Activated T-helper 1 cell treated with anti-CD3 and anti-CD28 coated beads, Interleukin-12 subunit alpha, Interleukin-12 subunit beta, Interleukin-2, Interleukin-4 antibody, amounts not matched to agents 30 ng/mL and 10 ng/mL and 1 ng/mL, durations not matched to agents 14 hours and 24 hours and 36 hours (primary cell): ENCODE measurements around the gene RINL. TPM values are rescaled to one million over a fixed set of nuclear protein-coding genes. Genes with fewer than 3 reads are reported as not detected.
"Not testable (repeated sequence)": the region's sequence is repeated elsewhere in the genome, so short reads cannot be mapped to it uniquely, and the experiment has no call there.

Source experiments
- DNase-seq: peaks from one replicate; pipeline ENCODE4 v3.0.0; 2021; ENCODE audit warnings: low spot score
- H3K27ac Mint-ChIP-seq: one replicate; pipeline ENCODE4 v1.8.0; 2021; ENCODE audit warnings: mild to moderate bottlenecking, mixed read lengths
- H3K27me3 Mint-ChIP-seq: one replicate; pipeline ENCODE4 v1.8.0; 2022; ENCODE audit warnings: mild to moderate bottlenecking, moderate library complexity, mixed read lengths; ENCODE audit not compliant: insufficient read depth
- H3K36me3 Mint-ChIP-seq: one replicate; pipeline ENCODE4 v1.8.0; 2021; ENCODE audit warnings: low read depth, mixed read lengths
- H3K4me1 Mint-ChIP-seq: one replicate; pipeline ENCODE4 v1.8.0; 2021; ENCODE audit warnings: low read depth, mixed read lengths
- H3K4me3 Mint-ChIP-seq: one replicate; pipeline ENCODE4 v1.8.0; 2021; ENCODE audit warnings: mild to moderate bottlenecking, moderate library complexity, mixed read lengths
- H3K9me3 Mint-ChIP-seq: one replicate; pipeline ENCODE4 v1.8.0; 2021; ENCODE audit warnings: mixed read lengths
- intact Hi-C: fragments of 100-400 bp; cut with micrococcal nuclease; formaldehyde crosslinking; loops from one replicate; pipeline ENCODE4 v1.15.1; 2024
- total RNA-seq: library from RNA; stranded (reverse); gene quantifications from 2 replicates; pipeline ENCODE4 v1.2.3, GENCODE V29; 2022

The RINL gene
- total RNA-seq, 1 donor from 2014 or later: 73.1 TPM

DNA sequence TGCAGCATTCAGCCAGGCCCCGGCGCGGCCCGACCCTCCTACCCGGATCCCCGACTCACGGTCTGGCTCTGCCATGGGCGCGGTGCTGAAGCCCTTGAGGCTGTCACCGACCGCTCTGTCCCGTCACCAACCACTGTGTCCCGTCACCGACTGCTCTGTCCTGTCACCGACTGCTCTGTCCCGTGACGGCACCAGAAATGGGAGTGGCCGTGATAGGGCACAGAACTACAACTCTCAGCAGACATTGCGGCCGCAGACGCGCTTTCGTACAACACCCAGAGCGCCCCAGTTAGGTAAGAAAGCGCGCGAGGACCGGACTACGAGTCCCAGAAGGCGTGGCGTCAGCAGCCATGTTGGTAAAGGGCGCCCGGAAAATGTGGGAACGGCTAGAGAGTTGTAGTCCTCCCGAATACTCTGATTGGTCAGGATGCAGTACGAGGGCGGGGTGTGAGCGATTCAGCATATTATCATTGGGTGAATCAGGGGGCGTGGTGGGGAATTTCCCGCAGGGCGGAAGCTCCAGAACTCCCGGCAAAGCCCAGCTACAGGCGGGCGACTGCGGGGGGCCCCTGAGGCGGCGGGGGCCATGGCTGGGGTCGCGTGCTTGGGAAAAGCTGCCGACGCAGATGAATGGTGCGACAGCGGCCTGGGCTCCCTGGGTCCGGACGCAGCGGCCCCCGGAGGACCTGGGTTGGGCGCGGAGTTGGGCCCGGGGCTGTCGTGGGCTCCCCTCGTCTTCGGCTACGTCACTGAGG, 21.5 kb upstream of the RINL start, which contains the start of the genes NFKBIB and SIRT2:
Gene NFKBIB (plus strand): TSS at position 523 of the 755 bp plus-strand sequence. CDS start 64 bp downstream, at position 587.
Gene SIRT2 (minus strand): TSS at position 172 of the 755 bp plus-strand sequence. CDS start 97 bp downstream, at position 75.
- Mint-ChIP-seq H3K27me3 (no peaks in the 10 kb centered on the region), H3K4me3 (peak within 1 kb of the TSS; percentile 93), H3K4me1 (peaks cover 42% of the 10 kb centered on the region), H3K36me3 (peaks cover 15% of the 10 kb centered on the region), H3K9me3 (no peaks in the 10 kb centered on the region), H3K27ac (peak within 1 kb of the TSS; percentile 94)
- DNase-seq: peak; percentile 100
- intact Hi-C loops: loop anchor here (1.0 kb wide), 8 partner anchors 21 to 564 kb away; partner anchors contain the start of genes ACTN4, CATSPERG, ECH1 and EIF3K

DNA sequence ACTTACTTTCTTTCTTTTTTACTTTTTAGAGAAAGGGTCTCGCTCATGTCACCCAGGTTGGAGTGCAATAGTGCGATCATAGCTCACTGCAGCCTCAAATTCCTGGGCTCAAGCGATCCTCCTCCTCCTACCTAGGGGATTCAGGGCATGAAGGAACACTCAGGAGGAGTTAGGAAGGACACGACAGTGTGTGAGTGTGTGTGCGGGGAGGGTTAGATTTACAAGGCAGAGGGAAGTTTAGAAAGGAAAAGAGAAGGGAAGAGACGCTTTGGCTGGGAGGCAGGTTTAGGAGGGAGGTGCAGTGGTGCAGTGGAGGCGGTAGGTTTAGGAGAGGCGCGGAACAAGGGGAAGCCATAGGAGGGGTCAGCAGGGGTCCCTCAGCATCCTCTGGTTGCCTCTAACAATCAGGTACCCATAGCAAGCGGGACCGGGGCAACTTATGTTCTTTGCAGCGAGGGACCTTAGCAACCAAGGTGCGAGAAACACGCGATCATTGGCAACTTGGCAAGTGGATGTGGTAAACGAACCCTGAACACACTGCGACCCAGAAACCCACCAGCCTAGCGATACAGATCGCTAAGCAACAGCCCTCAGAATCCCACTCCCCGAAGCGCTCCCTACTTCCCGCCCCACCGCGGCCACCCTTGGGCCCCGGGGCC, 20.8 kb upstream of the RINL start:
- no peak for DNase-seq
- peaks cover 10% of the 10 kb centered on the region for H3K36me3 Mint-ChIP-seq
- peaks cover 36% of the 10 kb centered on the region for H3K4me1 Mint-ChIP-seq
- H3K4me3 Mint-ChIP-seq: peak overlapping the region; percentile 93
- peak overlapping the region; percentile 94 for H3K27ac Mint-ChIP-seq
- no peaks in the 10 kb centered on the region for H3K27me3 Mint-ChIP-seq
- no peaks in the 10 kb centered on the region for H3K9me3 Mint-ChIP-seq
- intact Hi-C loops: loop anchor here (1.0 kb wide), 8 partner anchors 21 to 564 kb away; partner anchors contain the start of genes ACTN4, CATSPERG, ECH1 and EIF3K

DNA sequence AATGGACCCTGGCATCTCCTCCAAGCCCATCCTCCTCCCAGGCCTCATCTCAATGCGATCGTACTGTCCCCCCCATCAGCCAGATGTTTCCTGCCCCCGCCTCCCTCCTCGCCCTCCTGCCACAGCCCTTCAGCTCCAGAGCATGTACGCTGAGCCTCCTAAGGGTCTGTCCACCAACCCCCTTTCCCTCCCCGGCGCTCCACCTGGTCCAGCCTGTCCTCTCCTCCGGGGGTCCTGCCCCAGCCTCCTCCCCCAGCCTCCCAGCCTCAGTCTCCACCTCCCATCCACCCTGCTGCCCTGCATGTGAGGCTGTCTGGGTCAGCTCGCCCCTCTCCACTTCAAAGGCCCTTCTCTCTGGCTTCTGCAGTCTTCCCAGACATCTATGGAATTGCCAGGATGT, 16.9 kb upstream of the RINL start:
- no peak for DNase-seq
- Mint-ChIP-seq H3K4me1 (peaks cover 21% of the 10 kb centered on the region), H3K27ac (no peak overlapping the region), H3K9me3 (no peaks in the 10 kb centered on the region), H3K27me3 (no peaks in the 10 kb centered on the region), H3K36me3 (peaks cover 8% of the 10 kb centered on the region), H3K4me3 (no peak overlapping the region)
- intact Hi-C loops: no loop called here

GRCh38 chr19:38893341-38893771, 15.3 kb upstream of the RINL start:
- intact Hi-C loops: no loop called here
- no peak for DNase-seq
- no peaks in the 10 kb centered on the region for H3K27me3 Mint-ChIP-seq
- H3K4me3 Mint-ChIP-seq: no peak overlapping the region
- H3K4me1 Mint-ChIP-seq: peaks cover 13% of the 10 kb centered on the region
- no peak overlapping the region for H3K27ac Mint-ChIP-seq
- H3K36me3 Mint-ChIP-seq: peaks cover 8% of the 10 kb centered on the region
- no peaks in the 10 kb centered on the region for H3K9me3 Mint-ChIP-seq

DNA sequence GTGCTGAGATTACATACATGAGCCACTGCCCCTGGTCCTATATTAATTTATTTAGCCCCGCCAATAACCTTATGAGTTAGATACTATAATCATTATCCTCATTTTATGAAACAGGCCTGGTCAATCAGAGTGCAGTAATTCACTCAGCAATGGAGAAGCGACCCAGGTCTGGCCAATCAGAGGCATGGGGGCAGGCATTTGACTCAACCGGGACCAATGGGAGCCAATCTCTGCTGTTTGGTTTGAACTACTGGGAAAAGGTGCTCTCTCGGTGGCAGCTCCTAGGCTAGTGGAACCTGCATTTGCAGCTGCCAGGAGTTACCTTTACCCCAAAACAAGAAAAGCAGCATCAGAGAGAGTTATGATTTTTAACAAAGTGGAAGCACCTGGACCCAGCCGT, 14.8 kb upstream of the RINL start:
- H3K4me1 Mint-ChIP-seq: peaks cover 8% of the 10 kb centered on the region
- H3K27ac Mint-ChIP-seq: no peak overlapping the region
- no peak for DNase-seq
- H3K9me3 Mint-ChIP-seq: no peaks in the 10 kb centered on the region
- H3K27me3 Mint-ChIP-seq: no peaks in the 10 kb centered on the region
- H3K4me3 Mint-ChIP-seq: no peak overlapping the region
- H3K36me3 Mint-ChIP-seq: peaks cover 8% of the 10 kb centered on the region
- intact Hi-C loops: no loop called here

GRCh38 chr19:38891771-38892170, 13.7 kb upstream of the RINL start:
- peaks cover 8% of the 10 kb centered on the region for H3K36me3 Mint-ChIP-seq
- H3K27ac Mint-ChIP-seq: no peak overlapping the region
- H3K9me3 Mint-ChIP-seq: no peaks in the 10 kb centered on the region
- H3K4me3 Mint-ChIP-seq: no peak overlapping the region
- H3K4me1 Mint-ChIP-seq: no peaks in the 10 kb centered on the region
- no peak for DNase-seq
- no peaks in the 10 kb centered on the region for H3K27me3 Mint-ChIP-seq
- intact Hi-C loops: no loop called here

- peaks cover 8% of the 10 kb centered on the region for H3K36me3 Mint-ChIP-seq
These were observed 12.6 kb upstream of the RINL start for GRCh38 chr19:38890686-38891085.

GRCh38 chr19:38889803-38890202, 11.7 kb upstream of the RINL start:
- H3K27ac Mint-ChIP-seq: no peak overlapping the region
- H3K4me1 Mint-ChIP-seq: no peaks in the 10 kb centered on the region
- intact Hi-C loops: no loop called here
- DNase-seq: no peak
- no peaks in the 10 kb centered on the region for H3K9me3 Mint-ChIP-seq
- H3K27me3 Mint-ChIP-seq: no peaks in the 10 kb centered on the region
- no peak overlapping the region for H3K4me3 Mint-ChIP-seq
- peaks cover 8% of the 10 kb centered on the region for H3K36me3 Mint-ChIP-seq

More at GRCh38 chr19:38890686-38891085, 12.6 kb upstream of the RINL start:
- no peaks in the 10 kb centered on the region for H3K27me3 Mint-ChIP-seq
- no peak for DNase-seq
- H3K9me3 Mint-ChIP-seq: no peaks in the 10 kb centered on the region
- intact Hi-C loops: no loop called here
- no peak overlapping the region for H3K27ac Mint-ChIP-seq
- no peaks in the 10 kb centered on the region for H3K4me1 Mint-ChIP-seq
- no peak overlapping the region for H3K4me3 Mint-ChIP-seq

DNA sequence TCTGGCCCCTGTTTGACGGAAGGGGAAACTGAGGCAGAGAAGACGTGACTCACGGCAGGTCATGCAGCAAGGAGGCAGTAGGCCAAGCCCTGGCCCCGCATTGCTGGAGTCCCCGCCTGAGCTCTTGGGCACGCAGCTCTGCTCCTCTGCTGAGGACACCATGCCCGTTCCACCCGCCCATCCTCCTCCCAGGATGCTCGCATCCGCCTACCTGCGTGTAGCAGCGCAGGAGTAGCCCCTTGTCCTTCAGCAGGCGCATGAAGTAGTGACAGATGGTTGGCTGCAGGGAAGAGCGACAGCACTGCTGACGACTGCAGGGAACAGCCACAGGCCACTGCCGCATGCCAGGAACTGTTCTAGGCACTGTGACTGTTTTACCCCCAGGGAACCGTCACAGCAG, 10.8 kb upstream of the RINL start:
- peaks cover 5% of the 10 kb centered on the region for H3K36me3 Mint-ChIP-seq
- no peak for DNase-seq
- no peak overlapping the region for H3K4me3 Mint-ChIP-seq
- no peaks in the 10 kb centered on the region for H3K27me3 Mint-ChIP-seq
- H3K27ac Mint-ChIP-seq: no peak overlapping the region
- intact Hi-C loops: no loop called here
- no peaks in the 10 kb centered on the region for H3K4me1 Mint-ChIP-seq
- H3K9me3 Mint-ChIP-seq: no peaks in the 10 kb centered on the region

GRCh38 chr19:38884691-38885090, 6.6 kb upstream of the RINL start:
- intact Hi-C loops, H3K27me3 Mint-ChIP-seq, H3K27ac Mint-ChIP-seq, H3K4me1 Mint-ChIP-seq, H3K9me3 Mint-ChIP-seq, DNase-seq, H3K4me3 Mint-ChIP-seq: not testable (repeated sequence)
- peaks cover 12% of the 10 kb centered on the region for H3K36me3 Mint-ChIP-seq

- Mint-ChIP-seq H3K27me3 (no peaks in the 10 kb centered on the region), H3K9me3 (no peaks in the 10 kb centered on the region), H3K36me3 (peaks cover 10% of the 10 kb centered on the region), H3K4me1 (peaks cover 12% of the 10 kb centered on the region), H3K27ac (no peak overlapping the region), H3K4me3 (no peak overlapping the region)
- DNase-seq: no peak
- intact Hi-C loops: no loop called here
These were observed 5.2 kb upstream of the RINL start for GRCh38 chr19:38883286-38883685.

GRCh38 chr19:38880882-38881609, 3.0 kb upstream of the RINL start:
- DNase-seq: no peak
- Mint-ChIP-seq H3K36me3 (peaks cover 10% of the 10 kb centered on the region), H3K9me3 (no peaks in the 10 kb centered on the region), H3K27me3 (no peaks in the 10 kb centered on the region), H3K4me3 (no peak overlapping the region), H3K27ac (no peak overlapping the region), H3K4me1 (peaks cover 31% of the 10 kb centered on the region)
- intact Hi-C loops: no loop called here
